Endodermal cell (in vitro differentiated cells): Measurements from ENCODE around the gene SGCG. TPM values are rescaled to one million over a fixed set of nuclear protein-coding genes. Genes with fewer than 3 reads are reported as not detected.
A peak's percentile ranks its signal among the peaks of the same experiment; 100 is the strongest.

Source experiments
- DNase-seq: peaks from one replicate; pipeline ENCODE4 v3.0.0-alpha.2; 2017
- H3K27ac ChIP-seq: 2 replicates; pipeline ENCODE4 v1.5.1; 2013; ENCODE audit warnings: mild to moderate bottlenecking, low read depth, low read length, moderate library complexity
- H3K27me3 ChIP-seq: 2 replicates; pipeline ENCODE4 v1.6.1; 2013; ENCODE audit warnings: mild to moderate bottlenecking, low read length, moderate library complexity; ENCODE audit not compliant: insufficient read depth, control insufficient read depth, poor library complexity, severe bottlenecking
- H3K36me3 ChIP-seq: 2 replicates; pipeline ENCODE4 v1.7.0; 2013; ENCODE audit warnings: mild to moderate bottlenecking, low read length, moderate library complexity; ENCODE audit not compliant: control insufficient read depth, insufficient read depth
- H3K4me1 ChIP-seq: one replicate; pipeline ENCODE4 v1.7.0; 2013; ENCODE audit warnings: low read length; ENCODE audit not compliant: control insufficient read depth, insufficient read depth
- H3K4me3 ChIP-seq: 2 replicates; pipeline ENCODE4 v1.5.1; 2013; ENCODE audit warnings: mild to moderate bottlenecking, low read length, moderate library complexity
- H3K9ac ChIP-seq: 2 replicates; pipeline ENCODE4 v1.6.1; 2013; ENCODE audit warnings: mild to moderate bottlenecking, low read length, moderate library complexity; ENCODE audit not compliant: poor library complexity, severe bottlenecking; ENCODE audit errors: extremely low read depth
- H3K9me3 ChIP-seq: 2 replicates; pipeline ENCODE4 v1.6.1; 2013; ENCODE audit warnings: mild to moderate bottlenecking, low read length, moderate library complexity; ENCODE audit not compliant: control insufficient read depth
- H3K27ac Mint-ChIP-seq: 2 replicates; pipeline ENCODE4 v1.8.0; 2020; ENCODE audit warnings: mixed read lengths
- H3K27me3 Mint-ChIP-seq: 2 replicates; pipeline ENCODE4 v1.8.0; 2021; ENCODE audit warnings: mild to moderate bottlenecking, mixed read lengths; ENCODE audit not compliant: insufficient read depth
- H3K36me3 Mint-ChIP-seq: 2 replicates; pipeline ENCODE4 v1.8.0; 2020; ENCODE audit warnings: low read depth, mixed read lengths
- H3K4me1 Mint-ChIP-seq: 2 replicates; pipeline ENCODE4 v1.8.0; 2020; ENCODE audit warnings: mixed read lengths
- H3K4me3 Mint-ChIP-seq: 2 replicates; pipeline ENCODE4 v1.8.0; 2020; ENCODE audit warnings: mild to moderate bottlenecking, moderate library complexity, mixed read lengths
- H3K9me3 Mint-ChIP-seq: 2 replicates; pipeline ENCODE4 v1.8.0; 2020; ENCODE audit warnings: mild to moderate bottlenecking, mixed read lengths
- WGBS, 2 experiments: methylation state at CpG; one replicate each; pipeline versions ENCODE4 v1.1.5 to v1.1.7; 2013; ENCODE audit warnings: missing lambda C conversion rate in 2 of 2, mixed read lengths in 1 of 2; ENCODE audit not compliant: insufficient coverage in 1 of 2, insufficient read length in 1 of 2; 5-methylcytosine and 5-hydroxymethylcytosine counted together
- total RNA-seq, 2 donors: library from RNA; stranded (reverse); fragmentation: NEBNext Ultra II Directional in 1 of 2; extraction: Animal tissue kit (Norgen Biotek cat#: 25700) in 1 of 2; gene quantifications; 2 replicates in 1 of 2; 3 replicates in 1 of 2; pipeline ENCODE4 v1.2.1, GENCODE V29; 2021
- TF ChIP-seq, protein P1 (sequence below): fragments of 200-600 bp; sonication (generic); conservative IDR thresholded peaks from 2 replicates; pipeline ENCODE4 v1.5.0; 2021; ENCODE audit warnings: antibody characterized with exemption, mild to moderate bottlenecking

SGCG gene
- total RNA-seq, 2 donors from 2014 or later: 0.15 to 0.27 TPM

DNA sequence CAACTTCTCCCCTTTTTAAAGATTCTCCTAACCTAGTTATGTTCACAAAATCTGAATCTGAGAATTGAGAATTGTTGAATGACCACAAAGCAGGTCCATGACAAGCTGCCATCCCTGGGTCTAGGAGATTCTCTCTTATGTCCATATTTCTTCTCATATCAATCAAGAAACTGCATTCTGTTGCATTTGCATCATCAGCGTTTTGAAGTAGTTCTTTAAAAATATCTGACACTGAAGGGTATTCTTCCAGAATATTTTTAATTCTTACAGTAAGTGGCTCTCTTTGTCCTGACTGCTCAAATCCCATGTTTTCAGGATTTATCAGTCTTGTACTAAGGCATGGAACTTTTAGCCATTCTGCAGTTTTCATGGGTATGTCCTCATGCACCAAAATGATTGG, 158.4 kb downstream of the SGCG start:
- Histone ChIP-seq H3K4me1 (no peaks in the 10 kb centered on the region), H3K27ac (no peak overlapping the region), H3K9me3 (peaks cover 75% of the 10 kb centered on the region), H3K4me3 (no peak overlapping the region), H3K36me3 (peaks cover 32% of the 10 kb centered on the region), H3K27me3 (no peaks in the 10 kb centered on the region), H3K9ac (no peak overlapping the region)
- TF ChIP-seq, protein P1, sequence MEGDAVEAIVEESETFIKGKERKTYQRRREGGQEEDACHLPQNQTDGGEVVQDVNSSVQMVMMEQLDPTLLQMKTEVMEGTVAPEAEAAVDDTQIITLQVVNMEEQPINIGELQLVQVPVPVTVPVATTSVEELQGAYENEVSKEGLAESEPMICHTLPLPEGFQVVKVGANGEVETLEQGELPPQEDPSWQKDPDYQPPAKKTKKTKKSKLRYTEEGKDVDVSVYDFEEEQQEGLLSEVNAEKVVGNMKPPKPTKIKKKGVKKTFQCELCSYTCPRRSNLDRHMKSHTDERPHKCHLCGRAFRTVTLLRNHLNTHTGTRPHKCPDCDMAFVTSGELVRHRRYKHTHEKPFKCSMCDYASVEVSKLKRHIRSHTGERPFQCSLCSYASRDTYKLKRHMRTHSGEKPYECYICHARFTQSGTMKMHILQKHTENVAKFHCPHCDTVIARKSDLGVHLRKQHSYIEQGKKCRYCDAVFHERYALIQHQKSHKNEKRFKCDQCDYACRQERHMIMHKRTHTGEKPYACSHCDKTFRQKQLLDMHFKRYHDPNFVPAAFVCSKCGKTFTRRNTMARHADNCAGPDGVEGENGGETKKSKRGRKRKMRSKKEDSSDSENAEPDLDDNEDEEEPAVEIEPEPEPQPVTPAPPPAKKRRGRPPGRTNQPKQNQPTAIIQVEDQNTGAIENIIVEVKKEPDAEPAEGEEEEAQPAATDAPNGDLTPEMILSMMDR: no peak
- Mint-ChIP-seq H3K4me1 (no peaks in the 10 kb centered on the region), H3K36me3 (peaks cover 65% of the 10 kb centered on the region), H3K9me3 (peaks cover 57% of the 10 kb centered on the region), H3K27me3 (no peaks in the 10 kb centered on the region), H3K27ac (no peak overlapping the region), H3K4me3 (no peak overlapping the region)
- 95% methylated on average over 1 of the region's 1 CpG; no CpG with 5 or more reads in 1 of the 2 experiments for WGBS, 2 experiments
- no peak for DNase-seq

DNA sequence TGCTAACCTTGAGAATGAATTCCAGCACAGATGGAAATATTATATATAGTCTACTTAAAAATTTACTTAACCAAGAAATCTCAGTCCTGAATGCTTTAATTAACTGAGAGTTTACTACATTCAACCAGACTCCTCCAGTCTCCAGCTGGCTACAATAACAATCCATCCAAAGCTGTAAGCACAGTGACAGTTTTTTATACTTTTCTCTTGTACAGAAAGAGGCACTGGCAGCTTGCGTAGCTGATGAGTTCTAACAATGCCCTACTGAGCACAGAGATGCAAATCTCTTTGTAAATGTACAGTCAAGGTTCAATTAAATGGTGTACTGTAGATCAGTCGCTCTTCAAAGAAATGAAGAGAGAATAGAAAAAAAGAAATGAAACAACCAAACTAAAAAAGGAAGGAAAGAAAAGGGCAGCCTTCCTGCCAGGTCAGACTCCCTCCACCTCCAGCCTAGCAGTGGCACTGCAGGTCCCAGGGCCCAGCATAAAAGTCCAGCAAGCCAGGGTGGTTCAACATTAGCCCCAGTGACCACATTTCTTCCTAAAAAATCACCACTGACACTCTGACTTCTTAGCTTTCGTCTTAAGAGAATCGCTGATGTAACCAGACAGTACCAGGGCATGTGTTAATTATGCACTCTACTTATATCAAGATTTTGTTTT, 164.3 kb downstream of the SGCG start:
- peaks cover 34% of the 10 kb centered on the region for H3K36me3 Mint-ChIP-seq
- H3K27ac ChIP-seq: peak overlapping the region; percentile 40
- no peaks in the 10 kb centered on the region for H3K4me1 Mint-ChIP-seq
- no peaks in the 10 kb centered on the region for H3K4me1 ChIP-seq
- no peak overlapping the region for H3K9ac ChIP-seq
- 94 to 95% methylated on average over 2 to 4 of the region's 4 CpGs for WGBS, 2 experiments
- H3K27me3 ChIP-seq: no peaks in the 10 kb centered on the region
- TF ChIP-seq, protein P1: no peak
- DNase-seq: no peak
- no peaks in the 10 kb centered on the region for H3K27me3 Mint-ChIP-seq
- H3K36me3 ChIP-seq: peaks cover 37% of the 10 kb centered on the region
- H3K4me3 ChIP-seq: no peak overlapping the region
- H3K9me3 Mint-ChIP-seq: peaks cover 9% of the 10 kb centered on the region
- peaks cover 20% of the 10 kb centered on the region for H3K9me3 ChIP-seq
- H3K27ac Mint-ChIP-seq: no peak overlapping the region
- H3K4me3 Mint-ChIP-seq: no peak overlapping the region

DNA sequence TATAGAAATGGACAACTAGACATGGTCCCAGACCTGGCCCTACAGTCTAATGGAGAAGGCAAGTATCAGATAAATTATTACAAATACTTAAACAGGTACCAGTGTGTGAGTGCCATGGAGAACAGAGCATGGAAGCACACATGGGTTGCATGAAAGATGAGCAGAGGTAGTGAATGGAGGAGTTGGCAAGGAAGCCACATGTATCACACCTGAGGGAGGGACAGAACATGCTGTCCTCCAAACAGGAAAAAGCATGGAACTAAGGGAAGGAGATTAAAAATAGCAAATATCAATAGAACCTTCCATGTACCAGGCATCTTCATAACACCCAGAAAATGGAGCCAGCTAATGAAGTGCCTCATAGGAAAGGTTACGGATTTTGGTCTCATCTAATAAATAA, 166.8 kb downstream of the SGCG start:
- peaks cover 17% of the 10 kb centered on the region for H3K36me3 ChIP-seq
- no peak overlapping the region for H3K4me3 ChIP-seq
- Mint-ChIP-seq H3K27me3 (no peaks in the 10 kb centered on the region), H3K9me3 (no peaks in the 10 kb centered on the region), H3K36me3 (peaks cover 23% of the 10 kb centered on the region), H3K4me1 (no peaks in the 10 kb centered on the region), H3K27ac (no peak overlapping the region), H3K4me3 (no peak overlapping the region)
- peaks cover under 1% of the 10 kb centered on the region for H3K9me3 ChIP-seq
- WGBS, 2 experiments: no CpG with 5 or more reads among the region's 1 CpG
- H3K9ac ChIP-seq: no peak overlapping the region
- no peaks in the 10 kb centered on the region for H3K27me3 ChIP-seq
- TF ChIP-seq, protein P1: no peak
- H3K4me1 ChIP-seq: no peaks in the 10 kb centered on the region
- DNase-seq: no peak
- H3K27ac ChIP-seq: no peak overlapping the region
